Measurements from ENCODE around the gene SCAANT1.

DNA sequence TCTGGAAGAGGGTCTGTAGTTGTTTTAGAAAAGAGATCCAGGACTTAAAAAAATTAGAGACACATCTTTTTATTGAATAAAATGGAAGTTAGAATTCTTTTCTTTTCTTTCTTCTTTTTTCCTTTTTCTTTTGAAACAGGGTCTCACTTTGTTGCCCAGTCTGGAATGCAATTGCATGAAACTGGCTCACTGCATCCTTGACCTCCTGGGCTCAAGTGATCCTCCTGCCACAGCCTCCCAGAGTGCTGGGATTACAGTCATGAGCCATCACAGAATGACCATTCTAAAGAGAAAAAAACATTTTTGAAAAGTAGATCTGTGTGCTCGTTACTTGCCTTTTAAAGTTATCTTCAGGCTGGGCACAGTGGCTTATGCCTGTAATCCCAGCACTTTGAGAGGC, 45.0 kb downstream of the SCAANT1 start:
- TF ChIP-seq, protein P1, sequence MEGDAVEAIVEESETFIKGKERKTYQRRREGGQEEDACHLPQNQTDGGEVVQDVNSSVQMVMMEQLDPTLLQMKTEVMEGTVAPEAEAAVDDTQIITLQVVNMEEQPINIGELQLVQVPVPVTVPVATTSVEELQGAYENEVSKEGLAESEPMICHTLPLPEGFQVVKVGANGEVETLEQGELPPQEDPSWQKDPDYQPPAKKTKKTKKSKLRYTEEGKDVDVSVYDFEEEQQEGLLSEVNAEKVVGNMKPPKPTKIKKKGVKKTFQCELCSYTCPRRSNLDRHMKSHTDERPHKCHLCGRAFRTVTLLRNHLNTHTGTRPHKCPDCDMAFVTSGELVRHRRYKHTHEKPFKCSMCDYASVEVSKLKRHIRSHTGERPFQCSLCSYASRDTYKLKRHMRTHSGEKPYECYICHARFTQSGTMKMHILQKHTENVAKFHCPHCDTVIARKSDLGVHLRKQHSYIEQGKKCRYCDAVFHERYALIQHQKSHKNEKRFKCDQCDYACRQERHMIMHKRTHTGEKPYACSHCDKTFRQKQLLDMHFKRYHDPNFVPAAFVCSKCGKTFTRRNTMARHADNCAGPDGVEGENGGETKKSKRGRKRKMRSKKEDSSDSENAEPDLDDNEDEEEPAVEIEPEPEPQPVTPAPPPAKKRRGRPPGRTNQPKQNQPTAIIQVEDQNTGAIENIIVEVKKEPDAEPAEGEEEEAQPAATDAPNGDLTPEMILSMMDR (IDR thresholded peaks at IDR 0.05), result no peak
- TF ChIP-seq POLR2A (IDR thresholded peaks at IDR 0.05), result no peak
- no peak for TF ChIP-seq EP300 (IDR thresholded peaks at IDR 0.05)
